Measurements from ENCODE around the gene VPS37C. TPM values are rescaled to one million over a fixed set of nuclear protein-coding genes. Genes with fewer than 3 reads are reported as not detected.

Gene VPS37C
- total and polyA plus RNA-seq, 2 of the 13 experiments (the other 11 are each of a cell fraction or from before 2014, with no cell fraction given), result 7.5 to 8.8 TPM

DNA sequence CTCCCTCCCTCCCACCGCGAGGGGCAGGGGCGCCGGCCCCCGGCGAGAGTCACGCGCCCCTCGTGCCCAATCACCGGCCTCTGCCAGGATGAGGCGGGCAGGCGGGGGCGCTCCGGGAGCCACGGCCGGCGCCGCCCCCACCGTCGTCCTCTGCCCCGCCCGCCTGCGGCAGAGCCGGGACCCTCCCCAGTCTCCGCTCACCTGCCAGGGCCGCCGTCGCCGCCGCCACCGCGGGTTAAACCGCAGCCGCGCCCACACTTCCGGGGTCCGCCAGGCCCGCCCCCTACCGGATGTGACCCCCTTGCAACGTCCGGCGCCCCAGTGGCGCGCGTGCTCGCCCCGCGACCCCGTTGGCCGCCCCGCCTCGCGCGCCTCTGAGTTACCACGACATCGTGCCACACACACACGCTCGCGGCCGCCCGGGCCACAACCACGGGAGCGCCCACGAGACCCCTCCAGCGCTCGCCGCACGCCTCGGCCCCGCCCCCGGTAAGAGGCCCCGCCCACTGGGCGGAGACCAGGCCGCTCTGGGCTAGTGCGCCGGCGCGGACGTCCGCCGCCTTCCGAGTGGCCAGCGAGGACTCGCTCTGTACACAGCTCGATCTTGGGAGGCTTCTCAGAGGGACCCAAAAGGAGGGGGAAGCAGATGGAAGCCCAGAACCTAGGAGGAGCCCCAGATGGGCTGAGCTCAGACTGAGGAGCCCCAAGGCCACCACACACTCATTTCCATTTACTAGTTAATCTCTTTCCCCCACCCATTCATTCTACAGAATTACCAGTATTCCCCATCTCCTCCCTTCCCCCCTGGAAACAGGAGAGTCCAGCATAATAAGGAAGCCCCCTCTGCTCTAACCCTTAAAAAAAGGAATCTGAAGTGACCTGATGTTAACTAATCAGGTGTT is at the start of gene VPS37C (continued):
- TF ChIP-seq YEATS4 (CRISPR knock-in tag; IDR thresholded peaks at IDR 0.05; ENCODE audit: borderline replicate concordance), result peak; percentile 97
- TF ChIP-seq ZZZ3 (CRISPR knock-in tag; IDR thresholded peaks at IDR 0.05; ENCODE audit: borderline replicate concordance), result peak; percentile 51; the same call in 1 of the 2 replicates
- no peak; the same call in 1 of the 2 replicates for TF ChIP-seq YEATS2 (CRISPR knock-in tag; IDR thresholded peaks at IDR 0.05; ENCODE audit: borderline replicate concordance)
- TF ChIP-seq ZNF670 (CRISPR knock-in tag; IDR thresholded peaks at IDR 0.05; ENCODE audit: borderline replicate concordance), result 0 out of 2 replicates have a peak, but pooled peaks have one; percentile 10
- peak; percentile 78 for TF ChIP-seq ELF1 (CRISPR knock-in tag; IDR thresholded peaks at IDR 0.05)
- TF ChIP-seq, protein P1, sequence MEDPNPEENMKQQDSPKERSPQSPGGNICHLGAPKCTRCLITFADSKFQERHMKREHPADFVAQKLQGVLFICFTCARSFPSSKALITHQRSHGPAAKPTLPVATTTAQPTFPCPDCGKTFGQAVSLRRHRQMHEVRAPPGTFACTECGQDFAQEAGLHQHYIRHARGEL (CRISPR knock-in tag; IDR thresholded peaks at IDR 0.05), result no peak
- TF ChIP-seq ETV6 (CRISPR knock-in tag; conservative IDR thresholded peaks at IDR 0.05), result peak; percentile 86; the same call in 1 of the 2 replicates
- peak; percentile 81; the same call in 1 of the 2 replicates for TF ChIP-seq AKAP8 (CRISPR knock-in tag; IDR thresholded peaks at IDR 0.05)
- TF ChIP-seq, protein P2, sequence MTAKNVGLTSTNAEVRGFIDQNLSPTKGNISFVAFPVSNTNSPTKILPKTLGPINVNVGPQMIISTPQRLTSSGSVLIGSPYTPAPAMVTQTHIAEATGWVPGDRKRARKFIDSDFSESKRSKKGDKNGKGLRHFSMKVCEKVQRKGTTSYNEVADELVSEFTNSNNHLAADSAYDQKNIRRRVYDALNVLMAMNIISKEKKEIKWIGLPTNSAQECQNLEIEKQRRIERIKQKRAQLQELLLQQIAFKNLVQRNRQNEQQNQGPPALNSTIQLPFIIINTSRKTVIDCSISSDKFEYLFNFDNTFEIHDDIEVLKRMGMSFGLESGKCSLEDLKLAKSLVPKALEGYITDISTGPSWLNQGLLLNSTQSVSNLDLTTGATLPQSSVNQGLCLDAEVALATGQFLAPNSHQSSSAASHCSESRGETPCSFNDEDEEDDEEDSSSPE (CRISPR knock-in tag; IDR thresholded peaks at IDR 0.05), result peak; percentile 44; the same call in 1 of the 2 replicates
- TF ChIP-seq, protein P3, sequence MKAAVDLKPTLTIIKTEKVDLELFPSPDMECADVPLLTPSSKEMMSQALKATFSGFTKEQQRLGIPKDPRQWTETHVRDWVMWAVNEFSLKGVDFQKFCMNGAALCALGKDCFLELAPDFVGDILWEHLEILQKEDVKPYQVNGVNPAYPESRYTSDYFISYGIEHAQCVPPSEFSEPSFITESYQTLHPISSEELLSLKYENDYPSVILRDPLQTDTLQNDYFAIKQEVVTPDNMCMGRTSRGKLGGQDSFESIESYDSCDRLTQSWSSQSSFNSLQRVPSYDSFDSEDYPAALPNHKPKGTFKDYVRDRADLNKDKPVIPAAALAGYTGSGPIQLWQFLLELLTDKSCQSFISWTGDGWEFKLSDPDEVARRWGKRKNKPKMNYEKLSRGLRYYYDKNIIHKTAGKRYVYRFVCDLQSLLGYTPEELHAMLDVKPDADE (CRISPR knock-in tag; IDR thresholded peaks at IDR 0.05), result no peak
- TF ChIP-seq, protein P4, sequence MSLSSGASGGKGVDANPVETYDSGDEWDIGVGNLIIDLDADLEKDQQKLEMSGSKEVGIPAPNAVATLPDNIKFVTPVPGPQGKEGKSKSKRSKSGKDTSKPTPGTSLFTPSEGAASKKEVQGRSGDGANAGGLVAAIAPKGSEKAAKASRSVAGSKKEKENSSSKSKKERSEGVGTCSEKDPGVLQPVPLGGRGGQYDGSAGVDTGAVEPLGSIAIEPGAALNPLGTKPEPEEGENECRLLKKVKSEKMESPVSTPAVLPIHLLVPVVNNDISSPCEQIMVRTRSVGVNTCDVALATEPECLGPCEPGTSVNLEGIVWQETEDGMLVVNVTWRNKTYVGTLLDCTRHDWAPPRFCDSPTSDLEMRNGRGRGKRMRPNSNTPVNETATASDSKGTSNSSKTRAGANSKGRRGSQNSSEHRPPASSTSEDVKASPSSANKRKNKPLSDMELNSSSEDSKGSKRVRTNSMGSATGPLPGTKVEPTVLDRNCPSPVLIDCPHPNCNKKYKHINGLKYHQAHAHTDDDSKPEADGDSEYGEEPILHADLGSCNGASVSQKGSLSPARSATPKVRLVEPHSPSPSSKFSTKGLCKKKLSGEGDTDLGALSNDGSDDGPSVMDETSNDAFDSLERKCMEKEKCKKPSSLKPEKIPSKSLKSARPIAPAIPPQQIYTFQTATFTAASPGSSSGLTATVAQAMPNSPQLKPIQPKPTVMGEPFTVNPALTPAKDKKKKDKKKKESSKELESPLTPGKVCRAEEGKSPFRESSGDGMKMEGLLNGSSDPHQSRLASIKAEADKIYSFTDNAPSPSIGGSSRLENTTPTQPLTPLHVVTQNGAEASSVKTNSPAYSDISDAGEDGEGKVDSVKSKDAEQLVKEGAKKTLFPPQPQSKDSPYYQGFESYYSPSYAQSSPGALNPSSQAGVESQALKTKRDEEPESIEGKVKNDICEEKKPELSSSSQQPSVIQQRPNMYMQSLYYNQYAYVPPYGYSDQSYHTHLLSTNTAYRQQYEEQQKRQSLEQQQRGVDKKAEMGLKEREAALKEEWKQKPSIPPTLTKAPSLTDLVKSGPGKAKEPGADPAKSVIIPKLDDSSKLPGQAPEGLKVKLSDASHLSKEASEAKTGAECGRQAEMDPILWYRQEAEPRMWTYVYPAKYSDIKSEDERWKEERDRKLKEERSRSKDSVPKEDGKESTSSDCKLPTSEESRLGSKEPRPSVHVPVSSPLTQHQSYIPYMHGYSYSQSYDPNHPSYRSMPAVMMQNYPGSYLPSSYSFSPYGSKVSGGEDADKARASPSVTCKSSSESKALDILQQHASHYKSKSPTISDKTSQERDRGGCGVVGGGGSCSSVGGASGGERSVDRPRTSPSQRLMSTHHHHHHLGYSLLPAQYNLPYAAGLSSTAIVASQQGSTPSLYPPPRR (CRISPR knock-in tag; IDR thresholded peaks at IDR 0.05; ENCODE audit: borderline replicate concordance), result no peak
- TF ChIP-seq, protein P5, sequence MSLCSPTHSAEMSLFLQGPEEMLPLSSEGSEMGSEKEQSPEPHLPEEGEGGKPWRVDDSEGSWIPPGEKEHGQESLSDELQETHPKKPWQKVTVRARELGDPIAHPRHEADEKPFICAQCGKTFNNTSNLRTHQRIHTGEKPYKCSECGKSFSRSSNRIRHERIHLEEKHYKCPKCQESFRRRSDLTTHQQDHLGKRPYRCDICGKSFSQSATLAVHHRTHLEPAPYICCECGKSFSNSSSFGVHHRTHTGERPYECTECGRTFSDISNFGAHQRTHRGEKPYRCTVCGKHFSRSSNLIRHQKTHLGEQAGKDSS (CRISPR knock-in tag; IDR thresholded peaks at IDR 0.05; ENCODE audit: borderline replicate concordance, low read depth), result peak; percentile 47; the same call in 1 of the 2 replicates
- TF ChIP-seq ELF3 (CRISPR knock-in tag; IDR thresholded peaks at IDR 0.05), result peak; percentile 28
- peak; percentile 26; the same call in 1 of the 2 replicates for TF ChIP-seq ZBTB3 (CRISPR knock-in tag; IDR thresholded peaks at IDR 0.05; ENCODE audit: borderline replicate concordance, low read depth)
- TF ChIP-seq HOXA3 (CRISPR knock-in tag; IDR thresholded peaks at IDR 0.05), result peak; percentile 62; the same call in 1 of the 2 replicates
- TF ChIP-seq NR2C2 (CRISPR knock-in tag; IDR thresholded peaks at IDR 0.05; ENCODE audit: borderline replicate concordance), result peak; percentile 86
- TF ChIP-seq MED1 (CRISPR knock-in tag; IDR thresholded peaks at IDR 0.05), result 0 out of 2 replicates have a peak, but pooled peaks have one; percentile 14
- TF ChIP-seq ZNF124 (CRISPR knock-in tag; IDR thresholded peaks at IDR 0.05), result no peak
- peak; percentile 60; the same call in 1 of the 2 replicates for TF ChIP-seq GATAD1 (CRISPR knock-in tag; IDR thresholded peaks at IDR 0.05)
- peak; percentile 30 to 77 for TF ChIP-seq POLR2A (IDR thresholded peaks at IDR 0.05; ENCODE audit: insufficient read depth in 1 of 2, low read depth in 2 of 2, low read length in 2 of 2)

Data from HepG2 (cell line).